Bronchial epithelial cell (primary cell): ENCODE measurements around the gene HOXA6. TPM values are rescaled to one million over a fixed set of nuclear protein-coding genes. Genes with fewer than 3 reads are reported as not detected.

ENCODE experiments used
- DNase-seq: peaks from one replicate; pipeline ENCODE4 v3.0.0-alpha.2; 2010; ENCODE audit warnings: low read depth
- FAIRE-seq: peaks from 2 replicates; lab custom pipeline; 2011; peaks lifted over from hg19 to GRCh38; lab: Jason Lieb, UNC
- H3K27me3 ChIP-seq: 2 replicates; pipeline ENCODE4 v1.5.1; 2011; ENCODE audit warnings: low read length; ENCODE audit not compliant: control insufficient read depth, insufficient read depth
- H3K36me3 ChIP-seq: 2 replicates; pipeline ENCODE4 v1.5.1; 2011; ENCODE audit warnings: low read length; ENCODE audit not compliant: control insufficient read depth, insufficient read depth
- H3K4me3 ChIP-seq: 2 replicates; pipeline ENCODE4 v1.5.1; 2011; ENCODE audit warnings: mild to moderate bottlenecking, low read depth, low read length, control low read depth
- CTCF ChIP-seq: IDR thresholded peaks from 2 replicates; pipeline ENCODE4 v1.5.1; 2011; ENCODE audit warnings: mild to moderate bottlenecking, moderate library complexity, low read length, control low read depth, inconsistent platforms; ENCODE audit not compliant: insufficient read depth, severe bottlenecking
- total RNA-seq: library from RNA; depleted of rRNA; stranded (reverse); fragments of >200 nt; gene quantifications from 2 replicates; pipeline ENCODE4 v1.2.1, GENCODE V29; 2014

The HOXA6 gene
- total RNA-seq, 1 donor from 2014 or later, result 0.53 TPM

- peaks cover 80% of the 10 kb centered on the region for H3K27me3 ChIP-seq
- FAIRE-seq (no peak), DNase-seq (no peak)
- no peak for TF ChIP-seq CTCF
- no peak overlapping the region for H3K4me3 ChIP-seq
- no peaks in the 10 kb centered on the region for H3K36me3 ChIP-seq
Observed at GRCh38 chr7:27123477-27124053, 24.0 kb downstream of the HOXA6 start.

- H3K4me3 ChIP-seq, result no peak overlapping the region
- H3K27me3 ChIP-seq, result peaks cover 78% of the 10 kb centered on the region
- no peak for FAIRE-seq
- TF ChIP-seq CTCF, result no peak
- H3K36me3 ChIP-seq, result no peaks in the 10 kb centered on the region
- no peak for DNase-seq
Observed at GRCh38 chr7:27123007-27123476, 24.5 kb downstream of the HOXA6 start.

GRCh38 chr7:27122077-27122910, 25.3 kb downstream of the HOXA6 start:
- DNase-seq, result no peak
- no peaks in the 10 kb centered on the region for H3K36me3 ChIP-seq
- no peak for TF ChIP-seq CTCF
- H3K27me3 ChIP-seq, result peaks cover 78% of the 10 kb centered on the region
- H3K4me3 ChIP-seq, result no peak overlapping the region
- no peak for FAIRE-seq

- no peak for TF ChIP-seq CTCF
- Histone ChIP-seq H3K4me3 (no peak overlapping the region), H3K36me3 (no peaks in the 10 kb centered on the region), H3K27me3 (peaks cover 80% of the 10 kb centered on the region)
- FAIRE-seq (no peak), DNase-seq (no peak)
Observed at GRCh38 chr7:27121684-27122076, 25.9 kb downstream of the HOXA6 start.

- peaks cover 73% of the 10 kb centered on the region for H3K27me3 ChIP-seq
- DNase-seq (no peak), FAIRE-seq (no peak)
- H3K36me3 ChIP-seq, result no peaks in the 10 kb centered on the region
- no peak for TF ChIP-seq CTCF
- H3K4me3 ChIP-seq, result no peak overlapping the region
Observed at GRCh38 chr7:27119412-27119911, 28.1 kb downstream of the HOXA6 start.
